GM12874 (cell line): ENCODE results near the gene HBG1.

Experiments used
- CTCF ChIP-seq: IDR thresholded peaks from 2 replicates; pipeline ENCODE4 v1.5.1; 2011; ENCODE audit warnings: low read depth, mild to moderate bottlenecking, control low read depth, low read length, moderate library complexity; ENCODE audit not compliant: insufficient read depth

Gene HBG1

GRCh38 chr11:5204787-5205186 is 44.9 kb downstream of the HBG1 start:
- peak; percentile 34; the same call in 1 of the 2 replicates for TF ChIP-seq CTCF

- TF ChIP-seq CTCF: no peak
These were observed 46.3 kb downstream of the HBG1 start for GRCh38 chr11:5203366-5203765.

GRCh38 chr11:5200582-5200981 is 49.1 kb downstream of the HBG1 start, which contains the start of gene OR51V1:
OR51V1 (minus strand) TSS chr11:5200682; CDS start chr11:5200682, 0 bp downstream.
- TF ChIP-seq CTCF: no peak

- TF ChIP-seq CTCF: no peak
These were observed 51.4 kb downstream of the HBG1 start for GRCh38 chr11:5198285-5198684.
